ENCODE measurements around the gene APBB2.
A peak's percentile ranks its signal among the peaks of the same experiment; 100 is the strongest.

APBB2 gene

DNA sequence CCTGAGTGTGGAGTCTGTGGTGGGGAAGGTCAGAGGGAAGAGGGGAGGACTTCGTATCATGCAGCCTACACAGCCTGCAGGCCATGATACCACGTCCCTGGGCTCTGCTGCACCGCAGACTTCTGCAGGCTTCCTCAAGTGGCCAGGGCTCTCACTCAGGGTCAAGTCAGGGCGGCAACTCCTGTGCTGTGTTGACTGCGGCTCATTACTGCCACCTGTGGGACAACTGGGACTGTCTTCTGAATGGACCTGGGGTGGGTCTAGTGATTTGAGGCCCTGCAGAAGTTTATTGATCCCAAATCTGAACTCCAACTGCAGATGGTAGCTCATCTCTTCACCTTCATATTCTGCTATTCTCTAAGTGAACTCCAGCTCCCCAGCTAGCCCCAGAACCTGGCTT is 297.5 kb downstream of the APBB2 start:
- peak overlapping the region; percentile 83 for H3K27ac ChIP-seq
- TF ChIP-seq, protein P1, sequence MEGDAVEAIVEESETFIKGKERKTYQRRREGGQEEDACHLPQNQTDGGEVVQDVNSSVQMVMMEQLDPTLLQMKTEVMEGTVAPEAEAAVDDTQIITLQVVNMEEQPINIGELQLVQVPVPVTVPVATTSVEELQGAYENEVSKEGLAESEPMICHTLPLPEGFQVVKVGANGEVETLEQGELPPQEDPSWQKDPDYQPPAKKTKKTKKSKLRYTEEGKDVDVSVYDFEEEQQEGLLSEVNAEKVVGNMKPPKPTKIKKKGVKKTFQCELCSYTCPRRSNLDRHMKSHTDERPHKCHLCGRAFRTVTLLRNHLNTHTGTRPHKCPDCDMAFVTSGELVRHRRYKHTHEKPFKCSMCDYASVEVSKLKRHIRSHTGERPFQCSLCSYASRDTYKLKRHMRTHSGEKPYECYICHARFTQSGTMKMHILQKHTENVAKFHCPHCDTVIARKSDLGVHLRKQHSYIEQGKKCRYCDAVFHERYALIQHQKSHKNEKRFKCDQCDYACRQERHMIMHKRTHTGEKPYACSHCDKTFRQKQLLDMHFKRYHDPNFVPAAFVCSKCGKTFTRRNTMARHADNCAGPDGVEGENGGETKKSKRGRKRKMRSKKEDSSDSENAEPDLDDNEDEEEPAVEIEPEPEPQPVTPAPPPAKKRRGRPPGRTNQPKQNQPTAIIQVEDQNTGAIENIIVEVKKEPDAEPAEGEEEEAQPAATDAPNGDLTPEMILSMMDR (conservative IDR thresholded peaks at IDR 0.05) = no peak

DNA sequence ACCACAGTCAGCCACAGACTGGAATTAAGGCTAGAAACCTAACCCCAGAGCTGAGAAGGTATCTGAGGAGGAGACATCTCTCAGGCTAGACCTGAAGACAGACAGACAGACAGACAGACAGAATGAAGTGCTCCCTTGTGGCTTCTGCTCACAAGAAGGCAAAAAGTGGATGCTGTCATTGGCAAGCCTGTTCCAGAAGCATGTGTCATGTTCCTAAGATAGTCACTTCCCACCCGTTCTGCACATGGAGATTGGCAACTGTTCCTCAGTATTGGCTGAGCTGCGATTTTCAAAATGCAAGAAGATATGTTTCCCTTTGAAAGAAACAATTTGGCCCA is 298.2 kb downstream of the APBB2 start:
- no peak overlapping the region; the same call in 1 of the 2 replicates for H3K27ac ChIP-seq
- TF ChIP-seq, protein P1 (conservative IDR thresholded peaks at IDR 0.05) = no peak

DNA sequence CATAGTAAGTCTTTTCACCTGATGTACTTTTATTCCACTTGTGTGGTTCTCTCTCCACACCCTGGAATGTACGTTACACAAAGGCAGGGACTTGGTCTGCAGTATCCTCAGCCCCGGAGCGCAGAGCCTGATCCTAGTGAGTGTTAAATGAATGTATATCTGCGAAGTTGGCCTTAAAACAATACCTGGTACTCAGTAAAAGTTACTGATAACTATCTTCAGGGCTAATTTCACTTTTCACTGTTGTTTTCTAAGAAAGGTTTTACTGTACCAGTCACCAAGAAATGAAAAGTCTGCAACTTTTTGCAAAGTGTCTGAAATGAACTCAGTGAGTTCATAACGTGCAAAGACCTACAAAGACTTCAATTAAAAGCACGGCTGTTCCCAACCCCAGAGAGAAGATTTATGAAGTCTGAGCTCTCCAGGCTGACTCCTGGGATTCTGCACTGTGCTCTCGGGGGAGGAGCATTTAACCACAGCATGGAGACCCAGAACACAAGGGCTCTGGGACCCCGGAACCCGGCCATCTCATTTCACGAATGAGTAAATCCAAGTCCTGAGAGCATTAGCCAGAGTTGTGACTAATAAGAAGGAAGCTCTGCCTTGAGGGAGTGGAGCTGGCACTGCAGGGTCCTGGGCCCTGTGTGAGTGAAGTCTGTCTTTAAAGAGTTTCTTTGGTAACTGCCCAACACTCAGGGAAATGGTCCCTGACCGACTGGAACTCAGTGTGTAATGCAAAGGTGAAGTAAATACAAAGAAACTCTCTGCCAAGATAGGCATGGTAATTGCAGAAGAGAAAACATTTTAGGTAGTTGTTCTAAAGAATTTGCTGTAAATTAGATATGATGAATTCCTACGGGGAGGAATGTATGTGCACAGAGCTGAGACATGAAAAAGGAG is 298.8 kb downstream of the APBB2 start:
- H3K27ac ChIP-seq = no peak overlapping the region; the same call in 1 of the 2 replicates
- TF ChIP-seq, protein P1 (conservative IDR thresholded peaks at IDR 0.05) = no peak

DNA sequence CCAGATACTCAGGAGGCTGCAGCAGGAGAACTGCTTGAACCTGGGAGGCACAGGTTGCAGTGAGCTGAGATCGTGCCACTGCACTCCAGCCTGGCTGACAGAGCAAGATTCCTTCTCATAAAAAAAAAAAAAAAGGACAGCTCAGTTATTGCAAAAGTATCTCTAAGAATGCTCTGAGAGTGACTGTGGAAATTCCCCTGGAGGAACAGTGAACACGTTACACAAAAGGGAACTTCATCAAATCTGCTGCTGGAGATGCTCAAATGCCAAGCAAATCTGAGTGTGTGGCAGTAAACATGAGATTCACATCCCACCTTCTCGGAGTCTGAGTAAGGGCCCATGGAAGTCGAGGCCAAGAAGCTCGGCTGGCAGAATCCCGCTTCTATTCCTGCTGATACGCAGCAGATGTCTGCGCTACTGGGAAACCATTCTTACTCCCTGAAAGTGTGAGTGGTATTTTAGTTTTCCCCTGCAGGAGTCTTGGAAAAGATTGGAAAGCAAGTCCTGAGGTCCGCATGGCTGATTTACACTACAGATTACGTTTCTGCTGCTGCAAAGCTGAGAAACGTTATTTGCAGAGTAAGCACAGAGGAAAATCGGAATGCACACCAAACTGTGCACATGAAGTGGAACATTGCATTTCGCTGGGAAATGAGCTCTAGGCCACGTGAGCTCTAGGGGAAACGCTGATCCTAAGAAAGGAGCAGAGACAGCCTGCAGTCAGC is 301.7 kb downstream of the APBB2 start:
- no peak overlapping the region for H3K27ac ChIP-seq
- TF ChIP-seq, protein P1 (conservative IDR thresholded peaks at IDR 0.05) = no peak

DNA sequence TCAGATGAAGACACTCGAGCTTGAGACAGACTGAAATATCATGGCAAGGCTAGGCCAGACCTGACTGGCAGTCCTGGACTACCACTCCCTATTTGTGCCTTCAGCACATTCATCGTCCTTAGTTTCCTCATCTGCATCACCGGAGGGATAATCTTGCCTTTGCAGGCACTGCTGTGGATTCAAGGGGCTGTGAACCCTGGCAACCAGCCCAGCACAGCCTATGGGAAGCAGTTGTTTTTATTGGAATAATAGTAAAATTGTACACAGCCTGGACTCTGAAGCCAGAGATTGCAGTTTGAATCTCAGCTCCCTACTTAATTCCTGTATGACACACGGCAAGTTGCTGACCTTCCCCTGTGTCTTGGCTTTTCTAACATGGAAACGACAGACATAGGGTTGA is 303.6 kb downstream of the APBB2 start:
- TF ChIP-seq, protein P1 (conservative IDR thresholded peaks at IDR 0.05) = no peak

DNA sequence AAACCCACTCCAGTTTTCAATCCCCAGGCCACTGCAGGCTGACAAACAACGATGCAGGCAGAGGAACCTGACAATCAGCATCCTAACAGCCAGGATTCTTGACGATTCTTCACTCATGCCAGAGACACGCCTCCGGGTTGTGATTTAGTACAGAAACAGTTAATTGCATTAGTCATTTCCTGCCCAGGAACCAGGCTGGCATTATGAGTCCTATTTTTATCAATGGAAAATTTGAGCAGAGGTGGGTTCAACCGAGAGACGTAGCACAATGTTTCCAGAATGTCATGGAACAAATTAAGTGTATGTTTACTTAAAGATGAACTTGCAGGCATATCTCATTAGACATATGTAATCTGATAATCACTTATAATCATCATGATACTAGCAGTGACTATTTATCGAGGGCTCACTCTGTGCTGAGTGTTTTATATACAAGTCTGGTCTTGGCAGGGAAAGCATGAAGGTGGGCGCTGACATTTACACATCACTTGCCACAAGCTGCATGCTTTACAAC is 304.9 kb downstream of the APBB2 start:
- H3K27ac ChIP-seq = peak overlapping the region; percentile 83
- TF ChIP-seq, protein P1 (conservative IDR thresholded peaks at IDR 0.05) = no peak

More for the DNA sequence above, 303.6 kb downstream of the APBB2 start:
- H3K27ac ChIP-seq = peak overlapping the region; percentile 83; the same call in 1 of the 2 replicates

DNA sequence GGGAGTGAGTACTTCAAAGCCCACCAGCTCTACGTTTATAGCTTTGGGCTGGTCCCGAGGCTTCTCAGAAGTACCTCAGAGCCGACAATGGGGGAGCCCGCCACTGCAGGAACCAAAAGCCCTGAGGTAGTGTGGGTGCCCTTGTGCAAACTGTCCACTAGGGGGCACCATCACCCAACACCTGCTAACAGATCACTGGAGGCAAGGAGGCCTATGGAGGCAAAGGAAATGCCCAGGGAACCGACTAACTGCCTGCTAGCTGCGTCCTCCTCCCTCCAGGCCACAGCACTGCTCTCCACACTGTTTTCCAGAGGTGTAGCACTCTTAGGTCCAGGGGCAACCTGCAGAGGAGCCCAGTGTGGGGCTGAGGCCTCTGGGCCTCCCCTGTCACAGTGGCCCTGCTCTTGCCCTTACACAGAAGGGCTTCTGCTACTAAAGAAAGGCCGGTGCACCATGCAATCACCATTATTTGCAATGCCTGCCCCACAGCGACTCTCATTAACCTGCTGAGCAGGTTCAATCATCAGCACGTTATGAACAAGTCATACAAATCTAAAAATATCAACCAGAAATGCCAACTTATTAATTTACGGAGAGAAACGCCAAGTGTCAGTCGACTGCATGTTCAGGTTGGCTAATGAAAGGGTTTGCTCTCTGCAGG is 305.5 kb downstream of the APBB2 start:
- peak overlapping the region; percentile 83 for H3K27ac ChIP-seq
- TF ChIP-seq, protein P1 (conservative IDR thresholded peaks at IDR 0.05) = peak; percentile 94

All from VCaP (cell line).